Measurements from ENCODE around the gene TSPAN17. TPM values are rescaled to one million over a fixed set of nuclear protein-coding genes. Genes with fewer than 3 reads are reported as not detected.

Gene TSPAN17
- polyA plus RNA-seq, 1 experiment = 65.8 TPM

- TF ChIP-seq, protein P1, sequence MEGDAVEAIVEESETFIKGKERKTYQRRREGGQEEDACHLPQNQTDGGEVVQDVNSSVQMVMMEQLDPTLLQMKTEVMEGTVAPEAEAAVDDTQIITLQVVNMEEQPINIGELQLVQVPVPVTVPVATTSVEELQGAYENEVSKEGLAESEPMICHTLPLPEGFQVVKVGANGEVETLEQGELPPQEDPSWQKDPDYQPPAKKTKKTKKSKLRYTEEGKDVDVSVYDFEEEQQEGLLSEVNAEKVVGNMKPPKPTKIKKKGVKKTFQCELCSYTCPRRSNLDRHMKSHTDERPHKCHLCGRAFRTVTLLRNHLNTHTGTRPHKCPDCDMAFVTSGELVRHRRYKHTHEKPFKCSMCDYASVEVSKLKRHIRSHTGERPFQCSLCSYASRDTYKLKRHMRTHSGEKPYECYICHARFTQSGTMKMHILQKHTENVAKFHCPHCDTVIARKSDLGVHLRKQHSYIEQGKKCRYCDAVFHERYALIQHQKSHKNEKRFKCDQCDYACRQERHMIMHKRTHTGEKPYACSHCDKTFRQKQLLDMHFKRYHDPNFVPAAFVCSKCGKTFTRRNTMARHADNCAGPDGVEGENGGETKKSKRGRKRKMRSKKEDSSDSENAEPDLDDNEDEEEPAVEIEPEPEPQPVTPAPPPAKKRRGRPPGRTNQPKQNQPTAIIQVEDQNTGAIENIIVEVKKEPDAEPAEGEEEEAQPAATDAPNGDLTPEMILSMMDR (IDR thresholded peaks at IDR 0.05; ENCODE audit: insufficient read depth, low read depth, low read length) = no peak
- CTCF ChIA-PET = interaction anchor here (0.6 kb wide), 1 partner anchor 35 kb away, joined by 3 read pairs; no protein-coding TSS in a partner anchor
- Histone ChIP-seq H3K4me3 (ENCODE audit: low read depth, low read length) (no peak overlapping the region), H3K36me3 (ENCODE audit: control insufficient read depth, insufficient read depth, low read length) (no peaks in the 10 kb centered on the region), H3K27me3 (ENCODE audit: control insufficient read depth, insufficient read depth, low read length) (no peaks in the 10 kb centered on the region)
- no peak for DNase-seq (ENCODE audit: low read depth)
- POLR2A ChIA-PET = no interaction called here
Measured at GRCh38 chr5:176606875-176607274, 40.4 kb upstream of the TSPAN17 start.

DNA sequence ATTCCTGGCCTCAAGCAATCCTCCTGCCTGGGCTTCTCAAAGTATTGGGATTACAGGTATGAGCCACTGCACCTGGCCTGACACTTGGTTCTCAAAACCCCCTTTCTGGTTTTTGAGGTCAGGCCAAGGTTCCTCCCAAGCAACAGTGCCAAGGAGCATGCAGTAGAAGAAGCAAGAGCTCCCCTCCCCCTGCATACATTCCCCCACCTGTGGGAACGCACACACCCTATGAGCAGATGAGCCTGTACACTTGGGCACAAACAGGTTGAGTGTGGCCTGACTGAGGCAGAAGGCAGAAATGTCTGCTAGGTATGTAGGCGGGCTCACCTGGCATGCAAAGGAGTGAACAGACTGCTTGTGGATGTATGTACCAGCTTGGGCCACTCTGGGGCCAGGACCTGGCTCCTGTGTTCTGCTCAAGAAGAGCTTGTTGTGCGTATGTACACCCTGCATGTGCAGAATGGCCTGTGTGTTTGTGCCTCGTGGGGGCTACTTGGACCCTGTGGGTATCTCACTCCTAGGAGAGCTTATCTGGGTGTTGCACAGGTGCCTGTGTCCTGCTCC is 39.1 kb upstream of the TSPAN17 start:
- no peaks in the 10 kb centered on the region for H3K27me3 ChIP-seq (ENCODE audit: control insufficient read depth, insufficient read depth, low read length)
- TF ChIP-seq, protein P1 (IDR thresholded peaks at IDR 0.05; ENCODE audit: insufficient read depth, low read depth, low read length) = no peak
- ChIA-PET CTCF (interaction anchor here (0.7 kb wide), 1 partner anchor 24 kb away, joined by 3 read pairs; no protein-coding TSS in a partner anchor), POLR2A (no interaction called here)
- H3K4me3 ChIP-seq (ENCODE audit: low read depth, low read length) = no peak overlapping the region
- no peaks in the 10 kb centered on the region for H3K36me3 ChIP-seq (ENCODE audit: control insufficient read depth, insufficient read depth, low read length)
- no peak for DNase-seq (ENCODE audit: low read depth)

GRCh38 chr5:176608937-176609723 is 38.2 kb upstream of the TSPAN17 start:
- ChIA-PET POLR2A (no interaction called here), CTCF (no interaction called here)
- TF ChIP-seq, protein P1 (IDR thresholded peaks at IDR 0.05; ENCODE audit: insufficient read depth, low read depth, low read length) = no peak
- DNase-seq (ENCODE audit: low read depth) = no peak
- Histone ChIP-seq H3K36me3 (ENCODE audit: control insufficient read depth, insufficient read depth, low read length) (no peaks in the 10 kb centered on the region), H3K4me3 (ENCODE audit: low read depth, low read length) (peak overlapping the region; percentile 64), H3K27me3 (ENCODE audit: control insufficient read depth, insufficient read depth, low read length) (no peaks in the 10 kb centered on the region)

- CTCF ChIA-PET = interaction anchor here (0.6 kb wide), 1 partner anchor 37 kb away, joined by 3 read pairs; no protein-coding TSS in a partner anchor
- H3K4me3 ChIP-seq (ENCODE audit: low read depth, low read length) = peak within 1 kb of the TSS; percentile 64
- POLR2A ChIA-PET = no interaction called here
- H3K27me3 ChIP-seq (ENCODE audit: control insufficient read depth, insufficient read depth, low read length) = no peaks in the 10 kb centered on the region
- TF ChIP-seq, protein P1 (IDR thresholded peaks at IDR 0.05; ENCODE audit: insufficient read depth, low read depth, low read length) = peak; percentile 26; the same call in 1 of the 2 replicates
- no peak for DNase-seq (ENCODE audit: low read depth)
- no peaks in the 10 kb centered on the region for H3K36me3 ChIP-seq (ENCODE audit: control insufficient read depth, insufficient read depth, low read length)
Measured at GRCh38 chr5:176609724-176610434, 37.4 kb upstream of the TSPAN17 start, which contains the start of gene GPRIN1. GPRIN1 (minus strand) TSS chr5:176610156; CDS start chr5:176599834, 10,322 bp downstream.

DNA sequence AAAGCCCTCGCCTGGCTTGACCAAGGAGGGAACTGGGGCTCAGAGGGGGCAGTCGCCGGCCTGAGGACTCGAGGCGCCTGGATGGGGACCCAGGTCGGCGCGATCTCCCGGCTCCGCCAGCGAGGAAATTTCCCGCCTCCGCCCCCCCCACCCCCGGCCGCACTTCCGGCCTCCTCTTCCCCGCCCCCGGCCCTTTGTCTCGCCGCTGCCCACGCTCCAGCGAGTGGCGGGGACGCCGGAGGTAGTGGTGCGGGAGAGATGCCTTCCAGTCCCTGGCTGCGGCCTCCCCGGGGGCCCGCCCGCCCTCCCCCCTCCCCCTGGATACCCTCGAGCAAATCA is 36.9 kb upstream of the TSPAN17 start:
- no peaks in the 10 kb centered on the region for H3K36me3 ChIP-seq (ENCODE audit: control insufficient read depth, insufficient read depth, low read length)
- TF ChIP-seq, protein P1 (IDR thresholded peaks at IDR 0.05; ENCODE audit: insufficient read depth, low read depth, low read length) = no peak
- H3K27me3 ChIP-seq (ENCODE audit: control insufficient read depth, insufficient read depth, low read length) = no peaks in the 10 kb centered on the region
- DNase-seq (ENCODE audit: low read depth) = no peak
- ChIA-PET CTCF (interaction anchor here (0.6 to 1.4 kb wide), 2 partner anchors 36 to 51 kb away, joined by 3 read pairs; no protein-coding TSS in a partner anchor), POLR2A (no interaction called here)
- H3K4me3 ChIP-seq (ENCODE audit: low read depth, low read length) = peak overlapping the region; percentile 64
